GM12801 (cell line): ENCODE results near the gene SPAG4.

ENCODE experiments used
- CTCF ChIP-seq: IDR thresholded peaks from one replicate; pipeline ENCODE4 v1.5.1; 2011; ENCODE audit warnings: control low read depth; ENCODE audit not compliant: insufficient read length; ENCODE audit errors: extremely low read depth

SPAG4 gene

GRCh38 chr20:35582131-35582530 lies 33.5 kb upstream of the SPAG4 start:
- no peak for TF ChIP-seq CTCF

GRCh38 chr20:35582741-35583404 lies 32.8 kb upstream of the SPAG4 start:
- no peak for TF ChIP-seq CTCF

- TF ChIP-seq CTCF: no peak
Measured at GRCh38 chr20:35583636-35584560, 31.7 kb upstream of the SPAG4 start.

- TF ChIP-seq CTCF: no peak
Measured at GRCh38 chr20:35586751-35587425, 28.7 kb upstream of the SPAG4 start.

- TF ChIP-seq CTCF: no peak
Measured at GRCh38 chr20:35587436-35587835, 28.2 kb upstream of the SPAG4 start.

GRCh38 chr20:35588397-35588796 lies 27.2 kb upstream of the SPAG4 start:
- TF ChIP-seq CTCF: no peak

- no peak for TF ChIP-seq CTCF
Measured at GRCh38 chr20:35592339-35592974, 23.2 kb upstream of the SPAG4 start.
